RPMI8226 (cell line): ENCODE data around the gene KRT4.

Experiments used
- DNase-seq: peaks from one replicate; pipeline ENCODE4 v3.0.0-alpha.2; 2015

KRT4 gene

DNA sequence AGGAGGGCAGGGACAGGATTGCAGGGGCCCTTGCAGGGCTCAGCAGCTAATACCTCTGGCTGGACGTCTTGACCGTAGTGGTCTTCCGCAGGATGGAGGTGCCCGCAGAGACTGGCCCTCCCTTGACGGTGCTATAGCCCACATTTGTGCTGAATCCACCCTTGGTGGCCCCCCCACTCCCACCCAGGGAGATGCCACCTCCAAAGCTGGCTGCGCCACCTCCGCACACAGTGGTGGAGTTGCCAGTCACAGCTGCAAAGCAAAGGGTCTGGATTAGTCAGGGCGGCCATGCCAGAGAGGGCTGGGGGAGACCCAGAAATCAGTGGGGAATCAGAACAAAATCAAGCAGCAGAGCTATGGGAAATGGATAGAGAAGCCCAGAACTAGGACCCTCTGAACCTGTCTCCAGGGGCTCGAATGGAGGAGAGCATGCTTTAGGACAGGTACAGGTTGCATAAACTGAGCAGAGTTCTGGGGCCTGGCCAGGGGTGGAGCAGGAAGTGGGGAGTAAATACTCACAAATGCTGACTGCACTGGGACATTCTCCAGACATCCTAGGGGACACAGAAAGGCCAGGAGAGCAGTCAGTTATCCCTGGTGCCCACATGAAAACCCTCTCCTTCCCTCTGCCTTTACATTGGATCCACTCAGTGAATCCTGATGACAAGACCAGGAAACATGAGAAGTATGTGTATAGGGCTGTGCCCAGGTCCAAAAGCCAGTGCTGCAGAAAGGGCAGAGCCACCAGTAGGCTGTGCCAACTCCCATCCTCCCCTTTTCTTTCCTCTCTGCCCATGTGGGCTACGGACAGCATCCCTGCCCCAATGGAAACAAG is 8.1 kb upstream of the KRT4 start:
- no peak for DNase-seq

GRCh38 chr12:52821071-52821730 is 7.3 kb upstream of the KRT4 start:
- no peak for DNase-seq

GRCh38 chr12:52820521-52820920 is 6.6 kb upstream of the KRT4 start:
- no peak for DNase-seq

GRCh38 chr12:52819731-52820510 is 6.0 kb upstream of the KRT4 start:
- DNase-seq = no peak

GRCh38 chr12:52818887-52819420 is 5.0 kb upstream of the KRT4 start:
- DNase-seq = no peak

- no peak for DNase-seq
These were observed 4.5 kb upstream of the KRT4 start for GRCh38 chr12:52818388-52818787.

DNA sequence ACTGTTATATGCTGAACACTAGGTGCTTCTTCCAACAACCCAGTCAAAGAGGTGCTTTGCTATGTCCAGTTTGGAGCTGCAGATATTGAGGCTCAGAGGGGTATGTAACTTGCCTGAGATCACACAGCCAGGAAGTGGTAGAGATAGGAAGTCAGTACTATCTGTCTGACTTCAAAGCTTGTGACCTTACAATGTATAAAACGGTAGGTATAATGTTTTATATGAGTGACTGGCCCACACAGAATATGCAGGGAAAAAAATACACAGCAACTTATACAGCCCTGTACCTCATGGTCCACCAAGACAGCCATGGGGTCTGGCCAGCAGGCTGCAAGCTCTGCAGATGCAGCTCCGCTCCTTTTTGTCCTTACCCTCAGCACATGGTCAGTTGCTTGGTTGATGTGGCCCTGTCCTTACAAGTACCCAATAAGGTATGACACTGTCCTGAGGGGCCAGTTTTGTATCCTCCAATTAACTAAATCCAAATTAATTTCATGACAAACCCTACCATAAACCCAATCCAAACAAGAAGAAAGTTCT is 3.9 kb upstream of the KRT4 start:
- DNase-seq = no peak

DNA sequence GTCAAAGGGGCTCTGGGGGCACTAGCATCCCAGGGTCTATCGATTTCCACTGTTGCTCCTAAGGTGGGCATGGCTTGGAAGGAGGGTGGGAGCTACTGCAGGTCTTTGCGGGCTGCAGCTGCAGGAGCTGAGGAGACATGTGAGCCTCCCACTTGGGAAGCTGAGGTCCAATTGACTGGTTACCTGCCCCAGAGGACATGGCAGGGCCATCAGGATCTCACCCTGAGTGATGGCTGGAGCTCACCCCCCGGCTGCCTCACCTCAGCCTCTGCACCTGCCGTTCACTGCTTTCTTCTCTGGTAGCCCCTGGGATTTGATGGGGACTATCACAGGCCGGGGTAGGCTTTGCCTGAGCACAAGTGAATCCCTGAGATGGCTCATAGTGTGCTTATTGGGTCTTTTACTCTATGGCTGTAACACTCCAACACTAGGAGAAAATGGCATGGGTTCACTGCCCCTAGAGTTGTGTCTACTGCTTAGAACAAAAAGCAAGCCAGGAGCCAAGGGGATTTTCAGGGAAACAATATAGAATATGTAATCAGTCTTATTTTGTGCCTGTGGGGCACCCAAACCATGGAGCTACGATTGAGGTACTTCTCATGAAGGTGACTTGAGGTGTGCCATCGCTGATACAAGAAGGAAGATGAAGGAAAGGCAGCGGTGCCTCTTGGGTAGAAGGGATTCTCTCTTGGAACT is 3.2 kb upstream of the KRT4 start:
- no peak for DNase-seq

DNA sequence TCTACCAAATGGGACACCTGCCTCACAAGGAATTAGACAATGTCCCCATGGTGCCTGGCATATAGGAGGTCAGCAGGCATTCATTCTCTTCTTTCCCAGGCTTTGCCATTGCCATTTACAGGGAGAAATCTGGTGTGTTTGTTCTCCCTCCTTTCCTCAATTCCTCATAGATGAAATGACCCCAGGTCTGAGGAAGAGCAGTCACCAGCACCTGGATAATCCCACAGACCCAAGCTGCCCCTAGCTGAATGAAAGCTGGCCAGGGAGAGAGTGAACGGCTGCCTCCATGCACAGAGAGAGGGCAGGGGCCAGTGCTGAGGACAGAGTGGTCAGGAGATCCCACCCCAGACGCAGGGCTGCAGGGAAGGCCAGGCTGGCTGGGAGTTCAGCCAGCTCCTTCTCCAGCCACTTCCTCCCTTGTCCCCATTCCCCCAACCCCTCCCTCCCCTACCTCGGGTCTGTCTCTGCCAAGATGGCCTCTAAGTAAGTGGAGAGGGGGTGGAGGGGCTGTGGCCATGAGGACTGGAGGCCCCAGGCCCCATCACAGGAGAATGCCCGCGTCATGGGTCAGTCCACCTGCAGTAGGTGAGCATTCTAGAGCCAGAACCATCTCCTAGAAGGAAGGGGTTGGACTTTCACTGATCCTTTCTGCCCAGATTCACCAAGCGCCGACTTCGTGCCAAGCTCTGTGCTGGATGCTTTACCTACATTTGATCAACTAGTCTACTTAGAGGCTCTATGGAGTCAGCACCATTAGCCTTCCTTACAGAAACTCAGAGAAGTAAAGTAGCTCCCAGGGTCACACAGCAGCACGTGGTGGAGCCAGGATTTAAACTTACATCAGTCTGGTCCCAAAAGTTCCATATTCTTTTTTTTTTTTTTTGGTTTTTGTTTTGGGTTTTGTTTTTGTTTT is 2.0 kb upstream of the KRT4 start:
- no peak for DNase-seq

GRCh38 chr12:52815161-52815560 is 1.2 kb upstream of the KRT4 start:
- no peak for DNase-seq

- no peak for DNase-seq
These were observed 817 bp upstream of the KRT4 start for GRCh38 chr12:52814710-52815155.

DNA sequence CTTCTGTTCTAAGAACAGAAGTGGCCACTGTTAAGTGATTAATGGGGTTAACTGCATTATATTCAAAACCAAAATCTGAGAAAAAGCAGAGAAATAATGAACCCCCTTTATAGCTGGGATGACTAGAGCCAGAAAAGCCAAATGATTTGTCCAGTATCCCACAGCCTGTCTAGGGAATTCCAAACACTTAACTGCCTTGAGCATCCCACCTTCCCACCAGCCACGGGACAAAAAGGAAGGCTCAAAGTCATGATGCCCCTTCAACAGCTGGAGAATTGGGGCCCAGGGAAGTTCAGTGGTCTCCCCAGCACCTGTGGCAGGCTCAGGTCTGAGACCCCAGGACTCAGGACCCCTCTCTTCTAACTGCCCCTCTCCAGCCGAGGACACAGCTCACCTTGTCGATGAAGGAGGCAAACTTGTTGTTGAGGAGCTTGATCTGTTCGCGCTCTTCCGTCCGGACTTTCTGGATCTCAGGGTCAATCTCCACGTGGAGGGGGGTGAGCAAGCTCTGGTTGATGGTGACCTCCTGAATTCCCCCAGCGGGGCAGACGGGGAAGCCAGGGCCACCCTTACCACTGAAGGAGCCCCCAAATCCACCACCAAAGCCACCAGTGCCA is 605 bp downstream of the KRT4 start:
- DNase-seq = no peak

- DNase-seq = no peak
These were observed 1.2 kb downstream of the KRT4 start for GRCh38 chr12:52812749-52813148.

GRCh38 chr12:52812073-52812400 is 1.9 kb downstream of the KRT4 start:
- no peak for DNase-seq

GRCh38 chr12:52811191-52812072 is 2.5 kb downstream of the KRT4 start:
- no peak for DNase-seq

DNA sequence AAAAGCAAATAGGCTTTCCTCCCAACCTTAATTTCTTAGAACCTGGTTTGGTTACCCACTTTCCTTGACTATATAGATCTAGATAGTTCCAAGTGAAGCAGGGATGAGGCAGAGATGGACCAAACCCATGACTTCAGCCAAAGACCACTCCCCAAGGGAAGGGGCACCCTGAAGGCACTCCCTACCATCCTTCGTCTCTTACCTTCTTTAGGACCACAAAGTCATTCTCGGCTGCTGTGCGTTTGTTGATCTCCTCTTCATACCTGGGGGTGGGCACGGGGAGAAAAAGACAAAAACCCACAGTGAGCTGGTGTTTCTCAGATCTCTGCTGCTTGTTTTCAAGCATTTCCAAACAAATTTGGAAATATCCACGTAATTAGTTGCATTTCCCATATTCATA is 3.4 kb downstream of the KRT4 start:
- DNase-seq = no peak

DNA sequence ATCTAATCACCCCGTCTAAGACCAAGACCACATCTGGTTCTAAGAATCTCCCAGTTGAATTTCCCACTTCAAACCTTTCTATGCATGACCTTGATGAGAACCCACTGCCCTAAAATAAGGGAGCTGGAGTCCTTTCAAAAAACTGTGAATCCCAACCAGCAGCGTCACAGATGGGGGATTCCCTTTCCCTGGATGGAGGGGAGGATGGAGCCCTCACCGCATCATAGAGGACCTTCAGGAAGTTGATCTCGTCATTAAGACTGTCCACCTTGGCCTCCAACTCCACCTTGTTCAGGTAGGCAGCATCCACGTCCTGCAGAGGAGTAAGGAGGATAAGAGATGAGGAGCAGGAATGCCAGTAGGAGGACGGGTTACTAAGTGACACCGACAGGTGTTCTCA is 4.8 kb downstream of the KRT4 start:
- no peak for DNase-seq

- no peak for DNase-seq
These were observed 5.2 kb downstream of the KRT4 start for GRCh38 chr12:52808573-52809160.
